Stimulated activated naive B cell treated with anti-CD40 and anti-IgM and Interleukin-4, amounts not matched to agents 10 μg/mL and 1 μg/mL and 100 μg/mL, for 72 hours (primary cell): ENCODE measurements around the gene APOC4.
A peak's percentile ranks its signal among the peaks of the same experiment; 100 is the strongest.

Experiments
- ATAC-seq, 2 donors: fragments of 150-1000 bp; cut with Tn5 transposase; replicated peaks; 2 replicates each; pipeline ENCODE4 v1.10.0; 2021; ENCODE audit warnings: moderate library complexity in 1 of 2
- DNase-seq: peaks from one replicate; pipeline ENCODE4 v3.0.0; 2021
- H3K27ac Mint-ChIP-seq: one replicate; pipeline ENCODE4 v1.8.0; 2022; ENCODE audit warnings: mild to moderate bottlenecking, mixed read lengths
- H3K27me3 Mint-ChIP-seq, 2 donors: one replicate each; pipeline ENCODE4 v1.8.0; 2022; ENCODE audit warnings: mixed read lengths in 2 of 2
- H3K36me3 Mint-ChIP-seq, 2 donors: one replicate each; pipeline ENCODE4 v1.8.0; 2022; ENCODE audit warnings: mixed read lengths in 2 of 2, mild to moderate bottlenecking in 1 of 2
- H3K4me1 Mint-ChIP-seq, 2 donors: one replicate each; pipeline ENCODE4 v1.8.0; 2022; ENCODE audit warnings: mixed read lengths in 2 of 2, mild to moderate bottlenecking in 1 of 2
- H3K4me3 Mint-ChIP-seq, 2 donors: one replicate each; pipeline ENCODE4 v1.8.0; 2022; ENCODE audit warnings: mild to moderate bottlenecking in 2 of 2, mixed read lengths in 2 of 2, moderate library complexity in 1 of 2
- H3K9me3 Mint-ChIP-seq, 2 donors: one replicate each; pipeline ENCODE4 v1.8.0; 2022; ENCODE audit warnings: mixed read lengths in 2 of 2, mild to moderate bottlenecking in 1 of 2

APOC4 gene

GRCh38 chr19:44931541-44931940 lies 10.5 kb upstream of the APOC4 start:
- no peaks in the 10 kb centered on the region for H3K9me3 Mint-ChIP-seq
- ATAC-seq (no peak), DNase-seq (no peak)
- no peak overlapping the region for H3K27ac Mint-ChIP-seq
- H3K4me1 Mint-ChIP-seq: peaks cover 6 to 9% of the 10 kb centered on the region in 2 donors
- no peak overlapping the region for H3K4me3 Mint-ChIP-seq
- H3K27me3 Mint-ChIP-seq: peaks cover 6 to 19% of the 10 kb centered on the region in 2 donors
- no peaks in the 10 kb centered on the region for H3K36me3 Mint-ChIP-seq

GRCh38 chr19:44939668-44940067 lies 2.4 kb upstream of the APOC4 start:
- DNase-seq (no peak), ATAC-seq (no peak)
- H3K9me3 Mint-ChIP-seq: no peaks in the 10 kb centered on the region
- H3K4me1 Mint-ChIP-seq: peaks cover 13 to 20% of the 10 kb centered on the region in 2 donors
- no peaks in the 10 kb centered on the region for H3K27me3 Mint-ChIP-seq
- H3K4me3 Mint-ChIP-seq: no peak overlapping the region
- no peak overlapping the region for H3K27ac Mint-ChIP-seq
- peaks cover 0 to 5% of the 10 kb centered on the region in 2 donors for H3K36me3 Mint-ChIP-seq

- Mint-ChIP-seq H3K36me3 (peaks cover 0 to 9% of the 10 kb centered on the region in 2 donors), H3K4me3 (peak overlapping the region; percentile 41 to 64), H3K27me3 (no peaks in the 10 kb centered on the region), H3K9me3 (no peaks in the 10 kb centered on the region), H3K4me1 (peaks cover 15 to 36% of the 10 kb centered on the region in 2 donors), H3K27ac (peak overlapping the region; percentile 97)
- peak; percentile 72 for DNase-seq
- ATAC-seq: peak; percentile 97
These were observed 1.8 kb downstream of the APOC4 start for GRCh38 chr19:44943801-44944249.

- peak overlapping the region; percentile 70 for H3K27ac Mint-ChIP-seq
- DNase-seq: no peak
- no peaks in the 10 kb centered on the region for H3K9me3 Mint-ChIP-seq
- peaks cover 16 to 40% of the 10 kb centered on the region in 2 donors for H3K4me1 Mint-ChIP-seq
- H3K27me3 Mint-ChIP-seq: no peaks in the 10 kb centered on the region
- H3K36me3 Mint-ChIP-seq: peaks cover 0 to 9% of the 10 kb centered on the region in 2 donors
- no peak for ATAC-seq
- no peak overlapping the region for H3K4me3 Mint-ChIP-seq
These were observed 5.1 kb downstream of the APOC4 start for GRCh38 chr19:44947041-44947581.

- peaks cover 12 to 35% of the 10 kb centered on the region in 2 donors for H3K4me1 Mint-ChIP-seq
- H3K36me3 Mint-ChIP-seq: peaks cover 0 to 9% of the 10 kb centered on the region in 2 donors
- DNase-seq (no peak), ATAC-seq (no peak)
- H3K27ac Mint-ChIP-seq: peak overlapping the region; percentile 52
- no peaks in the 10 kb centered on the region for H3K9me3 Mint-ChIP-seq
- no peaks in the 10 kb centered on the region for H3K27me3 Mint-ChIP-seq
- H3K4me3 Mint-ChIP-seq: no peak overlapping the region
These were observed 6.2 kb downstream of the APOC4 start for GRCh38 chr19:44948237-44948636.

GRCh38 chr19:44948763-44949374 lies 6.8 kb downstream of the APOC4 start:
- Mint-ChIP-seq H3K27ac (peak overlapping the region; percentile 52), H3K36me3 (peaks cover 0 to 6% of the 10 kb centered on the region in 2 donors), H3K4me1 (peaks cover 11 to 34% of the 10 kb centered on the region in 2 donors), H3K27me3 (no peaks in the 10 kb centered on the region), H3K9me3 (no peaks in the 10 kb centered on the region), H3K4me3 (no peak overlapping the region)
- no peak for DNase-seq
- no peak for ATAC-seq

GRCh38 chr19:44949550-44949949 lies 7.5 kb downstream of the APOC4 start:
- DNase-seq (no peak), ATAC-seq (no peak)
- Mint-ChIP-seq H3K4me1 (peaks cover 5 to 34% of the 10 kb centered on the region in 2 donors), H3K9me3 (no peaks in the 10 kb centered on the region), H3K36me3 (peaks cover 0 to 4% of the 10 kb centered on the region in 2 donors), H3K4me3 (no peak overlapping the region), H3K27ac (no peak overlapping the region), H3K27me3 (no peaks in the 10 kb centered on the region)

GRCh38 chr19:44951179-44952159 lies 9.4 kb downstream of the APOC4 start:
- H3K4me1 Mint-ChIP-seq: peaks cover 12 to 31% of the 10 kb centered on the region in 2 donors
- no peaks in the 10 kb centered on the region for H3K9me3 Mint-ChIP-seq
- peak overlapping the region; percentile 47 for H3K27ac Mint-ChIP-seq
- peaks cover 0 to 4% of the 10 kb centered on the region in 2 donors for H3K36me3 Mint-ChIP-seq
- H3K4me3 Mint-ChIP-seq: no peak overlapping the region
- DNase-seq: peak; percentile 34
- no peaks in the 10 kb centered on the region for H3K27me3 Mint-ChIP-seq
- ATAC-seq: no peak

- Mint-ChIP-seq H3K9me3 (no peaks in the 10 kb centered on the region), H3K4me1 (peaks cover 29 to 45% of the 10 kb centered on the region in 2 donors), H3K27me3 (no peaks in the 10 kb centered on the region), H3K4me3 (peak overlapping the region; percentile 95 to 98), H3K27ac (peak overlapping the region; percentile 99), H3K36me3 (peaks cover 0 to 7% of the 10 kb centered on the region in 2 donors)
- no peak for DNase-seq
- ATAC-seq: peak; percentile 25 to 32
These were observed 12.2 kb downstream of the APOC4 start for GRCh38 chr19:44954278-44954648.

GRCh38 chr19:44954649-44955504 lies 12.8 kb downstream of the APOC4 start, which contains the start of gene CLPTM1:
CLPTM1 (plus strand) TSS chr19:44955380; CDS start chr19:44955396, 16 bp downstream.
- Mint-ChIP-seq H3K27ac (peak within 1 kb of the TSS; percentile 99), H3K27me3 (no peaks in the 10 kb centered on the region), H3K36me3 (peaks cover under 1 to 10% of the 10 kb centered on the region in 2 donors), H3K4me1 (peaks cover 34 to 52% of the 10 kb centered on the region in 2 donors), H3K9me3 (no peaks in the 10 kb centered on the region), H3K4me3 (peak within 1 kb of the TSS; percentile 95 to 98)
- DNase-seq (peak; percentile 92), ATAC-seq (peak; percentile 92 to 95)

- peak overlapping the region; percentile 95 to 98 for H3K4me3 Mint-ChIP-seq
- H3K36me3 Mint-ChIP-seq: peaks cover 9 to 18% of the 10 kb centered on the region in 2 donors
- DNase-seq (no peak), ATAC-seq (peak; percentile 28 to 29)
- no peaks in the 10 kb centered on the region for H3K27me3 Mint-ChIP-seq
- peak overlapping the region; percentile 90 for H3K27ac Mint-ChIP-seq
- peaks cover 43 to 61% of the 10 kb centered on the region in 2 donors for H3K4me1 Mint-ChIP-seq
- no peaks in the 10 kb centered on the region for H3K9me3 Mint-ChIP-seq
These were observed 13.7 kb downstream of the APOC4 start for GRCh38 chr19:44955505-44956439.

GRCh38 chr19:44957526-44957925 lies 15.5 kb downstream of the APOC4 start:
- H3K9me3 Mint-ChIP-seq: no peaks in the 10 kb centered on the region
- H3K27me3 Mint-ChIP-seq: no peaks in the 10 kb centered on the region
- peaks cover 11 to 28% of the 10 kb centered on the region in 2 donors for H3K36me3 Mint-ChIP-seq

More at GRCh38 chr19:44957526-44957925, 15.5 kb downstream of the APOC4 start:
- H3K27ac Mint-ChIP-seq: peak overlapping the region; percentile 83
- H3K4me1 Mint-ChIP-seq: peaks cover 55 to 71% of the 10 kb centered on the region in 2 donors
- ATAC-seq: no peak
- no peak for DNase-seq
- peak overlapping the region; percentile 40 to 95 for H3K4me3 Mint-ChIP-seq
